HL-60/S4 treated with retinoic acid at 250 ng/mL for 4 days and 3 days (cell line): Measurements from ENCODE around the gene UPP1.
"Not testable (repeated sequence)": the region's sequence is repeated elsewhere in the genome, so short reads cannot be mapped to it uniquely, and the experiment has no call there.

Source experiments
- in situ Hi-C: fragments of 300-500 bp; cut with MboI; formaldehyde crosslinking; loops from 2 replicates; pipeline ENCODE4 v1.7.0; 2022; ENCODE audit warnings: low sequenced_read_pairs

Gene UPP1

GRCh38 chr7:48147690-48148089, 58.6 kb downstream of the UPP1 start:
- in situ Hi-C loops, result not testable (repeated sequence)

DNA sequence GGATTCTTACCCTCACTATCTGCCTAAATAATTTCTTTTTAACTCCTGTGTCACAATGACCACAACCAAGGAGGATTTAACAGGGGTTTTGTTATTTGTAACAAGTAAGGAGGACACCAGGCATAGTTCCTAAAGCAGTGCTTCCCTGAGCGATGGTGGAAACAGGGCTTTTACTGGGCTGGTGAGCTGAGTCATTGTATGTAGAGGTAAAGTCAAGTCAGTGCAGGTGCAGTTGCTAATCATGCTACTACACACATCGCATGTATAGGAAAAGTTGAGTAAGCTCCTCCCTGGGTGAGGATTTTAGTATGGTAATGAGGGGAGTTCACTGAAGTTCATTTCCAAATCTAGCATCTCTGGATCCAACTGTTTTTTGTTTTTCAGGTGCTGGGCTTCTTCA, 59.2 kb downstream of the UPP1 start:
- in situ Hi-C loops, result no loop called here

DNA sequence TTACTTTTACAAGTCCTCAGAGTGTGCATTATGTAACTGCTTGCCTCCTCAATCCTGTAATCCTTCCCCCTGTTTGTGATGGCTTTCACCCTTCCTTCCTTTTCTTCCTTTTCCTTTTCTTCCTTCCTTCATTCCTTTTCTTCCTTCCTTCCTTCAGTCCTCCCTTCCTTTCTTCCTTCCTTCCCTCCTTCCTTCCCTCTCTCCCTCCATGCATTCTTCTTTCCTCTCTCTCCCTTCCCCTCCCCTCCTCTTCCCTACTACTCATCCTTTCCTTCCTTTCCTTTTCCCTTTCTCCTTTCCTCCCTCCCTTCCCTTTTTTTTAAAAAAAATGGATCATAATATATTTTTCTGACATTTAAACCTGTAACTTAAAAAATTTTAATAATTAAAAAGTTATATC, 60.0 kb downstream of the UPP1 start:
- in situ Hi-C loops, result no loop called here

DNA sequence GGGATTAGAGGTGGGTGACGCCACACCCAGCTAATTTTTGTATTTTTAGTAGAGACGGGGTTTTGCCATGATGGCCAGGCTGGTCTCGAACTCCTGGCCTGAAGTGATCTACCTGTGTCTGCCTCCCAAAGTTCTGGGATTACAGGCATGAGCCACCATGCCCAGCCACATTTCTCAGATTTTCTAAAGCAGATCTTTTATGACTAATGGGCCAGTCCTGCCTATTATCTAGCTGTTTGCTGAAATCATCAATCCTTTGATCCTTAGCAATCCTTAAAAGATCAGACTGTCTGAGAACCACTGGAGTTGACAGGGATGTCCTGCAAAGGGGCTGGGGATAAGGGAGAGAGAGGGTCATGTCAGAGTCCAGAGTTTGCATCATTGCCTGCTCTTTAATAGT, 61.0 kb downstream of the UPP1 start:
- in situ Hi-C loops, result no loop called here

- in situ Hi-C loops, result no loop called here
Measured at GRCh38 chr7:48154792-48155413, 65.8 kb downstream of the UPP1 start.
